HEK293 (cell line): ENCODE data around the gene OR52I2.

Experiments
- CTCF ChIP-seq: fragments of 450-650 bp; formaldehyde crosslinking; IDR thresholded peaks from 2 replicates; pipeline ENCODE4 v1.5.1; 2016; ENCODE audit warnings: missing biosample characterization, missing genetic modification characterization
- ELK4 ChIP-seq: IDR thresholded peaks from 2 replicates; pipeline ENCODE4 v1.6.1; 2011; ENCODE audit warnings: mild to moderate bottlenecking, low read depth, low read length, borderline replicate concordance
- ZNF580 ChIP-seq: fragments of 450-650 bp; formaldehyde crosslinking; IDR thresholded peaks from 2 replicates; pipeline ENCODE4 v1.5.1; 2016; ENCODE audit warnings: missing biosample characterization, missing genetic modification characterization
- ZNF645 ChIP-seq: fragments of 450-650 bp; formaldehyde crosslinking; IDR thresholded peaks from 2 replicates; pipeline ENCODE4; 2016; ENCODE audit warnings: missing biosample characterization, missing genetic modification characterization
- ZNF677 ChIP-seq: fragments of 450-650 bp; IDR thresholded peaks from 2 replicates; pipeline ENCODE4 v1.5.0; 2018; ENCODE audit warnings: missing biosample characterization, mild to moderate bottlenecking, missing genetic modification characterization, moderate library complexity

GRCh38 chr11:4544891-4545290 lies 36.7 kb upstream of the OR52I2 start, which contains the start of gene OR52M1:
- no peak for TF ChIP-seq ZNF677 (tag by site-specific recombination)
- TF ChIP-seq CTCF (tag by site-specific recombination) = no peak
- no peak for TF ChIP-seq ELK4
- no peak for TF ChIP-seq ZNF645 (tag by site-specific recombination)
- no peak for TF ChIP-seq ZNF580 (tag by site-specific recombination)
